Measurements from ENCODE around the gene ING3.

The ING3 gene

GRCh38 chr7:121020989-121021969, 70.7 kb downstream of the ING3 start:
- DNase-seq (ENCODE audit: extremely low spot score, insufficient read length, low read depth) = no peak
- no peak for FAIRE-seq

GRCh38 chr7:121023194-121023593, 72.6 kb downstream of the ING3 start:
- FAIRE-seq (no peak), DNase-seq (ENCODE audit: extremely low spot score, insufficient read length, low read depth) (no peak)

GRCh38 chr7:121023683-121024511, 73.3 kb downstream of the ING3 start:
- DNase-seq (ENCODE audit: extremely low spot score, insufficient read length, low read depth) (no peak), FAIRE-seq (no peak)

- DNase-seq (ENCODE audit: extremely low spot score, insufficient read length, low read depth) = no peak
- FAIRE-seq = no peak
Measured at GRCh38 chr7:121024611-121025010, 74.0 kb downstream of the ING3 start.

GRCh38 chr7:121026159-121026558, 75.6 kb downstream of the ING3 start:
- no peak for DNase-seq (ENCODE audit: extremely low spot score, insufficient read length, low read depth)
- no peak for FAIRE-seq

GRCh38 chr7:121026577-121027111, 76.1 kb downstream of the ING3 start:
- DNase-seq (ENCODE audit: extremely low spot score, insufficient read length, low read depth) (no peak), FAIRE-seq (no peak)
